Ishikawa (cell line): ENCODE results near the gene STK11IP.

Experiments used
- CEBPB ChIP-seq: IDR thresholded peaks from 2 replicates; pipeline ENCODE4 v1.6.1; 2012
- CREB1 ChIP-seq: IDR thresholded peaks from 2 replicates; pipeline ENCODE4 v1.6.1; 2012; ENCODE audit warnings: low read depth
- EP300 ChIP-seq: IDR thresholded peaks from 2 replicates; pipeline ENCODE4 v1.6.1; 2012; ENCODE audit warnings: borderline replicate concordance
- FOXM1 ChIP-seq: IDR thresholded peaks from 2 replicates; pipeline ENCODE4 v1.6.1; 2012; ENCODE audit warnings: low read depth, borderline replicate concordance
- NFIC ChIP-seq: IDR thresholded peaks from 2 replicates; pipeline ENCODE4 v1.6.1; 2012
- RAD21 ChIP-seq: IDR thresholded peaks from 2 replicates; pipeline ENCODE4 v1.6.1; 2012; ENCODE audit warnings: low read depth
- REST ChIP-seq: IDR thresholded peaks from 2 replicates; pipeline ENCODE4 v1.6.1; 2012; ENCODE audit warnings: low read depth, mild to moderate bottlenecking
- TAF1 ChIP-seq: IDR thresholded peaks from 2 replicates; pipeline ENCODE4 v1.6.1; 2012; ENCODE audit warnings: low read depth, mild to moderate bottlenecking
- TCF12 ChIP-seq: IDR thresholded peaks from 2 replicates; pipeline ENCODE4 v1.6.1; 2012; ENCODE audit warnings: low read depth
- TEAD4 ChIP-seq: IDR thresholded peaks from 2 replicates; pipeline ENCODE4 v1.6.1; 2012
- USF1 ChIP-seq: IDR thresholded peaks from 2 replicates; pipeline ENCODE4 v1.6.1; 2012
- YY1 ChIP-seq: IDR thresholded peaks from 2 replicates; pipeline ENCODE4 v1.6.1; 2012; ENCODE audit warnings: low read depth
- ZBTB7A ChIP-seq: IDR thresholded peaks from 2 replicates; pipeline ENCODE4 v1.6.1; 2012; ENCODE audit warnings: low read depth
- TF ChIP-seq, protein P1 (sequence below): IDR thresholded peaks from 2 replicates; pipeline ENCODE4 v1.6.1; 2012

- TF ChIP-seq EP300: no peak
- TF ChIP-seq TAF1: no peak
- no peak for TF ChIP-seq TEAD4
- no peak for TF ChIP-seq YY1
- no peak for TF ChIP-seq USF1
- TF ChIP-seq, protein P1, sequence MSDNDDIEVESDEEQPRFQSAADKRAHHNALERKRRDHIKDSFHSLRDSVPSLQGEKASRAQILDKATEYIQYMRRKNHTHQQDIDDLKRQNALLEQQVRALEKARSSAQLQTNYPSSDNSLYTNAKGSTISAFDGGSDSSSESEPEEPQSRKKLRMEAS: no peak
- no peak for TF ChIP-seq CREB1
- no peak for TF ChIP-seq RAD21
- no peak for TF ChIP-seq REST
- no peak for TF ChIP-seq FOXM1
- no peak for TF ChIP-seq CEBPB
- TF ChIP-seq NFIC: no peak
- TF ChIP-seq TCF12: no peak
- no peak for TF ChIP-seq ZBTB7A
These were observed 47.3 kb downstream of the STK11IP start for GRCh38 chr2:219644801-219645480.
